GM18499 (cell line): ENCODE measurements around the gene RXFP1.
A peak's percentile ranks its signal among the peaks of the same experiment; 100 is the strongest.

ENCODE experiments used
- ATAC-seq: cut with Tn5 transposase; IDR thresholded peaks from one replicate; pipeline ENCODE4 v1.9.1; 2021; ENCODE audit warnings: moderate number of reproducible peaks; ENCODE audit not compliant: insufficient read depth, unreplicated experiment

Gene RXFP1

GRCh38 chr4:158667651-158668198 is 146.0 kb downstream of the RXFP1 start:
- ATAC-seq, result no peak

GRCh38 chr4:158669310-158669709 is 147.6 kb downstream of the RXFP1 start:
- no peak for ATAC-seq

DNA sequence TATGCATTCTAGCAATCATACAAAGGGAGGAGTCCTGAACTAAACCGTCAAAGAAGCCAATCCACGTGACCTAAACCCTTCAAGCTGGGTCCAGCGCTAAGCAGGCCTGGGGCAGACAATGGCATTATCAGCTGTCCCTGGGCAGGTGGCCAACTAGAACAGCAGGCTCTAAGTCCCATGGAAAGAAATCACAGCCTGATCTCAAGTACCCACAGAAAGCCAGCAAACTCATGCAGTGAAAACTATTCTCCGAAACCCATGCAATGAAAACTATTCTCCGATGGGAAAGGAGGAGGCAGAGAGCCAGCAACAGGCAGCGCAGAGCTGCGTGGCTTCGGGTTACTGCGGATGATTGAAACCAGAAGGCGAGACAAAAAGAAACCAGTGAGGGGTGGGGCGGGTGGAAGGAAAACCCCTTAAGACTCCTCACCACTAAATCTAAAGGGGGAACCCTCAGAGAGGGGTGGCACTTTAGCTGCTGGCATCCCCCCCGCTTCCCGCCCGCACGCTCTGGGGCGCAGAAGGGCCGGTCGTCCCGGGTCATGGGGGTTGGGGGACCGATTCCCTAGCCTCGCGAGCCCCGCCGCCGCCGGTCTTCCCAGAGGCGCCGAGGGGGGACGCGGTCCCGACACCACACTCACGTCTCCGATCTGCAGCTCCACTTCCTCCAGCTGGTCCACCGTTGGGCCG is 149.4 kb downstream of the RXFP1 start:
- ATAC-seq, result no peak

GRCh38 chr4:158671665-158671914 is 149.9 kb downstream of the RXFP1 start, which contains the start of gene C4orf46:
Gene C4orf46 (minus strand): TSS chr4:158671887. CDS start chr4:158671801, 86 bp downstream.
- no peak for ATAC-seq

DNA sequence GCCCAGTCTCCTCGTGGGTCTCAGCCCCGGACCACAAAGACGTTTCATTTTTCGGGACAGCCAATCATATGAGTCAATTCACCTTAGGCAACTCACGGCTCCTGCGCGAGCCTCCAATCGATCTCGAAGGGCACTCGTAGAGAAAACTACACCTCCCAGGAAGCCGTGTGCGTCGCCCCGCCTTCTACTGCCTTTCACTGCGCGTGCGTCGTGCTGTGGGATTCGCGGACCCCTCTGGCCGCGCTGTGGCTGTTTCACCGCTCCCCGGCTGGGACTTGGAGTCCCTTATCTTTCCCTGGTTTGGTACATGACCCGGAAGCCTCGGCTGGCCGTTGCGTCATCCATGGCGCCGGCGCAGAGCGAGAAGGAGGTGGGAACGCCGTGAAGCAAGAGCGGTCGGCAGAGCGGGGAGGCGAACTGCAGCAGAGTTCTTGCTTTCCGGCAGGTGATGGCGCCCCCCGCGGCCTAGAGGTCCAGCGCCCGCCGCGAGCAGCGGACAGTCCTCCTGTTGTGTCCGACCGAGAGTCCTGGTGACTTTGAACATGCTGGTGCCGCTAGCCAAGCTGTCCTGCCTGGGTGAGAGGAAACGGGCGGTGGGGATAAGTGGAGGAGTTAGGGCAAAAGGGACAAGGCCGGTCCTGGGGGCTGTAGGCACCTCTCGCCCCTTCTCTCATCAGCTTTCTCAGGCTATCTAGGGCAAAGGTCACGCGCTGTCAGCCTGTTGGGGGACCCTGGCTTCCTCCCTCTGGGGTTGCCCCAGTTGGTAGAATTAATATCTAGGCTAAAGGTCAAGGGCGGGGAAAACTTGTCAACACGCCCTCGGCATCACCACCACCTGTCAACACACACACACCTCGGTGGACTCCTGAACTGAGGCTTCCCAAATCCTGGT is 150.5 kb downstream of the RXFP1 start, which contains the start of gene ETFDH:
ETFDH (plus strand) TSS at position 382 of the 892 bp plus-strand sequence; CDS start at position 543, 161 bp downstream.
- ATAC-seq, result peak; percentile 90

DNA sequence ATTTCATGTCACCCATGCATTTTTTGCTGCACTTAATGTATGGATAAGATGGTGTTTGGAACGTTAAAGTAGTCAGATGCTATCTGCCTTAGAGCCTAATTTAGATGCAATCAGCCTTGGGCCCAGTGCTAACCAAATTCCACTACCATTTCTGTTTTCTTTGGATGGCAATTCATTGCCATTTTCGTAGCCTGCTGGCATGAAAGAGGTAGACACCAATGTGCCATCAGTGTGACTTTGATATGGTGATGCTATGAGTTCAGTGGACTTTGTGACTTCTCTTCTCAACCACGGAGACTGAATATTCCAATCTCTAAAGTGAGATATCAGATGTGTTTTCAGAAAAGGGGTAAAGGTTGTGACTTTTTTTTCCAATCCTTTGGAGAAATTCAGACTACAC is 152.0 kb downstream of the RXFP1 start:
- no peak for ATAC-seq

GRCh38 chr4:158676076-158676475 is 154.4 kb downstream of the RXFP1 start:
- no peak for ATAC-seq

- ATAC-seq, result no peak
Measured at GRCh38 chr4:158678767-158679166, 157.1 kb downstream of the RXFP1 start.

GRCh38 chr4:158681629-158682028 is 159.9 kb downstream of the RXFP1 start:
- no peak for ATAC-seq

GRCh38 chr4:158682066-158682465 is 160.4 kb downstream of the RXFP1 start:
- ATAC-seq, result no peak

DNA sequence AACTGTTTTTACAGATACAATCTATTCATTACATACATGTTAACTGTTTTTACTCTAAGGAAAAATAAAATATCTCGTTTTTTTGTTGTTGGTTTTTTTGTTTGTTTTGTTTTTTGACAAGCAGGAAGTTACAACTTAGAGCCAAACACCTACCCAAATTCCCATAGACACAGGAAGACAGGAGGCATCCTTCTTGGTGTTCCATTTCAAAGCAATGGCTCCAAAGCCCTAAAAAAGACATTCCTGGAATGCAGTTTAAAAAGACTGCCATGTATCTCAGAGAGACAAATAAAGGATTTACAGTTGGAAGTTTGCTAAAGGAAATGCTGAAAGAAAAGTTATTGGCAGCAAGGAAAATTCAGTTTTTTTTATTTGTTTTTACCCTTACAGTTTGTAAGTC is 167.1 kb downstream of the RXFP1 start:
- no peak for ATAC-seq
